Skeletal muscle tissue (tissue), 4 donors: ENCODE measurements around the gene RPL31. TPM values are rescaled to one million over a fixed set of nuclear protein-coding genes. Genes with fewer than 3 reads are reported as not detected.

Source experiments
- H3K27ac ChIP-seq: one replicate; pipeline ENCODE4 v1.7.0; 2013; ENCODE audit warnings: mild to moderate bottlenecking, low read depth, low read length, inconsistent platforms
- H3K27me3 ChIP-seq, 3 donors: one replicate each; pipeline ENCODE4 v1.7.0; 2013; ENCODE audit warnings: low read length in 3 of 3; ENCODE audit not compliant: control insufficient read depth in 3 of 3, insufficient read depth in 3 of 3
- H3K36me3 ChIP-seq, 3 donors: one replicate each; pipeline ENCODE4 v1.7.0; 2013; ENCODE audit warnings: low read length in 3 of 3; ENCODE audit not compliant: control insufficient read depth in 3 of 3, insufficient read depth in 3 of 3
- H3K4me1 ChIP-seq, 3 donors: one replicate each; pipeline ENCODE4 v1.7.0; 2013; ENCODE audit warnings: low read length in 3 of 3, mild to moderate bottlenecking in 3 of 3; ENCODE audit not compliant: control insufficient read depth in 3 of 3, insufficient read depth in 3 of 3
- H3K4me3 ChIP-seq, 3 donors: one replicate each; pipeline ENCODE4 v1.7.0; 2013; ENCODE audit warnings: low read length in 3 of 3
- H3K9ac ChIP-seq, 3 donors: one replicate each; pipeline ENCODE4 v1.7.0; 2013; ENCODE audit warnings: low read length in 3 of 3, mild to moderate bottlenecking in 3 of 3, moderate library complexity in 2 of 3, low read depth in 1 of 3
- H3K9me3 ChIP-seq, 3 donors: one replicate each; pipeline ENCODE4 v1.7.0; 2013; ENCODE audit warnings: low read length in 3 of 3; ENCODE audit not compliant: control insufficient read depth in 3 of 3
- total RNA-seq: library from RNA; depleted of rRNA; stranded (reverse); fragments of >200 nt; gene quantifications from one replicate; pipeline ENCODE4 v1.2.3, GENCODE V29; 2014
- donor health status: Osteomylitis.

Gene RPL31
- total RNA-seq, 1 donor from 2014 or later: 1,432 TPM

DNA sequence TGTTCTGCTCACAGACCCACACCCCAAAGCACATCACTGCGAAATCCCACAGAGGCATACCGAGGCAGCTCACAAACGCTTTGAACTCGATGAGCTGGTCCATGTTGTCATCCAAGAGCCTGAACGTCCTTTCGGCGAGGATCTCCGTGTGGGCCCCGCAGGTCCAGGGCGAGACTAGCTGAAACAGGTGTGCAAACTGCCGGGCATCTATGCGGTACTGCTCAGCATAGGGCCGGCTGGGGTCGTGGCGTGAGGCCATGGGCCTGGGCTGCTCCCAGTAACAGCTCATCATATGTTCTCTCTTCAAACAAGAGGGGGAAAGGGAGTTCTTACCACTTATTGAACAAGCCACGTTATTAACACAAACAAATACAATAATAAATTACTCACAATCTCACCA is 20.1 kb downstream of the RPL31 start:
- H3K4me3 ChIP-seq: no peak overlapping the region
- no peaks in the 10 kb centered on the region for H3K9me3 ChIP-seq
- no peaks in the 10 kb centered on the region for H3K4me1 ChIP-seq
- H3K9ac ChIP-seq: no peak overlapping the region
- H3K27ac ChIP-seq: no peak overlapping the region
- H3K36me3 ChIP-seq: peaks cover 40 to 56% (median 52%) of the 10 kb centered on the region in 3 donors
- H3K27me3 ChIP-seq: no peaks in the 10 kb centered on the region

DNA sequence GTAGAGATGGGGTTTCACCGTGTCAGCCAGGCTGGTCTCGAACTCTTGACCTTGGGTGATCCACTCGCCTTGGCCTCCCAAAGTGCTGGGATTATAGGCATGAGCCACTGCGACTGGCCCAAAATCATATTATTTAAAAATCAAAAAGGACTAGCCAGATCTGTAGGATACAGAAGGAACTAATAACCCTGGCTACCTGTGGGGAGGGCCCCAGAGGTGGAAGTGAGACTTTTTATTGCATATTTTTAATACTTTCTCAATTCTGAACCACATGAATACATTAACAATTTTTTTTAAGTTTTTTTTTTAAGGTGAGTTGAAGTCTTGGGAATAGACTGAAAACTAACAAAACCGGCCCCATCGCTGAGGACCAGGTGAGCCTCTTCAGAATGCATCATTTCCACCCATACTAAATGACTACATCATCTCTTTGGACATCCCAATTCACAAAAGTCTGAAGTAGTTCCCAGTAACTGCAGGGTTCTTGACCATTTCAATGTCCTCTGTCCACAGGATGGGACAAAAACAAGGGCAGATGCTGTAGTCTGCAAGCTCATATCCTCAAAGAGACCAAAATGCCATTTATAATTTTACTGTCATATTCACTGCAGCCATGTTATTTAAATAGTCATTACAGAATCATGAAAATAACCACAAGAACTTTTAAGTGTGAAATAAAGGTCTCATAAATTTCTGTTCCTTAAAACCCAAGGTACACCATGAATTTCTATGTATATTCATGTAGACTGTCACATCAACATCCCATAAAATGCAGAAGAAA is 21.4 kb downstream of the RPL31 start:
- Histone ChIP-seq H3K9me3 (no peaks in the 10 kb centered on the region), H3K36me3 (peaks cover 47 to 60% (median 60%) of the 10 kb centered on the region in 3 donors), H3K4me1 (no peaks in the 10 kb centered on the region), H3K27me3 (no peaks in the 10 kb centered on the region), H3K4me3 (no peak overlapping the region), H3K27ac (no peak overlapping the region), H3K9ac (no peak overlapping the region)

DNA sequence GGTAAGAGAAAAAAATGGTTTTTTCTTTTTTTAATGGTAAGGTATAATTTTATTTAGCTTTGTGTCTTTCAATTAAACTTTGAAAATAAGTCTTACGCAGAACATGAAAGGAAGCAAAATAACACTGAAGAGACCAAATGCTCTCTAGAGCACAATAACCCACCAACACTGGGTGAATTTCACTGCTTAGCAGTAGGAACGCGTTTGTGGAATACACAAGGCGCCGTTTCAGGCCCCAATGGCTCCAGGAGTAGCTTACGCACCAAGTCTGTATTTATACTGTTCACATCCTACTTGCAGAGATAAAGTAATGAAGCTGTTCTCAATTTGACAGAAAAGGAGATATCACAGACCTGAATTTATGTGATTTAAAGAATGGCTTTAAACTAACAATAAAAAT is 23.5 kb downstream of the RPL31 start:
- H3K9me3 ChIP-seq: no peaks in the 10 kb centered on the region
- H3K4me1 ChIP-seq: no peaks in the 10 kb centered on the region
- peaks cover 53 to 63% (median 59%) of the 10 kb centered on the region in 3 donors for H3K36me3 ChIP-seq
- H3K27ac ChIP-seq: no peak overlapping the region
- H3K27me3 ChIP-seq: no peaks in the 10 kb centered on the region
- H3K4me3 ChIP-seq: no peak overlapping the region
- no peak overlapping the region for H3K9ac ChIP-seq

- no peak overlapping the region for H3K9ac ChIP-seq
- H3K4me1 ChIP-seq: peaks cover 0 to 4% (median 0%) of the 10 kb centered on the region in 3 donors
- H3K27ac ChIP-seq: no peak overlapping the region
- H3K27me3 ChIP-seq: no peaks in the 10 kb centered on the region
- H3K4me3 ChIP-seq: no peak overlapping the region
- H3K9me3 ChIP-seq: no peaks in the 10 kb centered on the region
- H3K36me3 ChIP-seq: peaks cover 53 to 63% (median 59%) of the 10 kb centered on the region in 3 donors
Observed at GRCh38 chr2:101026253-101026701, 24.2 kb downstream of the RPL31 start.

DNA sequence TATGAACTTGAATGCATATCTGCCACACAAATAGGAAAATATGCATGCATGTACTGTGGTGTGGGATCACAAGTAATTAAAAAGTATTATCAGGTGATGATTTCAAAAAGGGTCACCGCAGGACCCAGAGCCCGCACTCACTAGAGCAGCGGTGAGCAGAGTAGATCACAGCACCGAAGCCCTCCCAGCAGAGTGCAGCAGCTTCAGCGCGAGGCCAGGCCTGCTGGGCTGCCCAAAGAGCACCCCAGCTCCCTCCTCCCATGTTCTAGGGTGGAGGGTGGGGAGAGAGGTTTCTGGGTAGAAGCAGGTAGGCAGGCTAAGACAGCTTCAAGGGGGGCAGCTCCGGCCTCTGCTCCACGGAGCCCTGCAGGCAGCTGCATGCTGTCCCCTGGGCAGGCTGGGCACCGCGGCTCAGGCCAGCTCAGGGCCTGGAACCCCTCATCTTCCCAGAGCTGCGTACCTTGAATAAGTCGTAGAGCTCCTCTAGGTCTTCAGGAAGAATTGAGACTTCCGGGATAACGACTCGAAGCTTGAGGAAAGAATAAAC is 24.9 kb downstream of the RPL31 start:
- Histone ChIP-seq H3K36me3 (peaks cover 53 to 60% (median 58%) of the 10 kb centered on the region in 3 donors), H3K4me3 (no peak overlapping the region), H3K27me3 (no peaks in the 10 kb centered on the region), H3K9ac (no peak overlapping the region), H3K9me3 (no peaks in the 10 kb centered on the region), H3K27ac (no peak overlapping the region), H3K4me1 (peaks cover 0 to 4% (median 0%) of the 10 kb centered on the region in 3 donors)

DNA sequence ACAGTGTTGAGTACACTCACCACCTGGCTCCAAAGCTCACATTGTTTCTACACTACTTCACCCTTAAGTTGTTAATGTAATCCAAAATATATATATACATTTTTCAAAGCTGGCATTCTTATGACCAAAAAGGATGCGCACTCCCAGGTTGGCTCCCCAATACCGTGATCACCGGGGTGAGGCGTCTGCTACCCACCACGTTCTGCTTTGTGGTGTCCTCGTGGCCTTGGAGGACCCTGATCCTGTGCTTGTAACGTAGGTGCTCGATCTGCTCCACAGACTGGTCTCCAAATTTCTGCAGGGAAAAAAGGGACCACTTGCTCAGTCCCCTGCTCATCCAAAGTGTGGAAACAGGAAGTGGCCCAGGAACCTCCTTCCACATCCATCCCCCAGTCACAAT is 25.8 kb downstream of the RPL31 start:
- Histone ChIP-seq H3K27ac (no peak overlapping the region), H3K27me3 (no peaks in the 10 kb centered on the region), H3K9me3 (no peaks in the 10 kb centered on the region), H3K9ac (no peak overlapping the region), H3K4me3 (no peak overlapping the region), H3K4me1 (peaks cover 0 to 4% (median 0%) of the 10 kb centered on the region in 3 donors), H3K36me3 (peaks cover 59 to 64% (median 63%) of the 10 kb centered on the region in 3 donors)

DNA sequence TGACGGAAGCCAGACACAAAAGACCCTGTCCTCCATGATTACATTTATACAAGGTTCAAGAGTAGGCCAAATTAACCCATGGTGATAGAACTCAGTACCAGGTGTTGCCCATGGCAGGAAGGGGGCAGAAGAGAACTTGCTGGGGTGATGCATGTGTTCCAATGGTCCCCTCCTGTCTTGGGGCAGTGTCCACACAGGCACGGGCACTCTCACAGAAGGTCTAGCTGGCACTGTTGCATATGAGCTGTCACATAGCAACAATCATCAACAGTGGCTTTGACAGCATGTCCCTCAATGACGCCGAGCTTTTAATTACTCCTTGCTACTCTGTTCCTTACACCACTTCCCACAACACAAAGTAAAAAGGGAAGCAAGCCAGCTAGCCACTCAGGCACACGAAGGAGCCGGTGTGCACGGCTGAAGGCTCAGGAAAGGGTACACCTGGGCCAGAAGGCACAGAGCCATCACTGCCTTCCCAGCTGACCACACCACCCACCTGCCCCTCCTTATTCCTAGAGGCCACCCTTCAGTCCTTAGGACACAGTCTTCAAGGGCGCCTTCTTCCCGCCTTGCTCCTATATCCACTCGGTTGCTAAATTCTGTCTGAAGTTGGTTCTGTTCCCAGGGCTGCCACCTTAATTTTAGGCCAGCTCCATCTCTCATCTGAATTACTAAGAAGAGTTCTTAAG is 28.9 kb downstream of the RPL31 start:
- Histone ChIP-seq H3K27me3 (no peaks in the 10 kb centered on the region), H3K4me3 (no peak overlapping the region), H3K36me3 (peaks cover 79 to 82% (median 80%) of the 10 kb centered on the region in 3 donors), H3K9ac (peak overlapping the region in 1 of 3 donors; percentile 16), H3K4me1 (peaks cover 0 to 4% (median 0%) of the 10 kb centered on the region in 3 donors), H3K27ac (no peak overlapping the region), H3K9me3 (no peaks in the 10 kb centered on the region)

DNA sequence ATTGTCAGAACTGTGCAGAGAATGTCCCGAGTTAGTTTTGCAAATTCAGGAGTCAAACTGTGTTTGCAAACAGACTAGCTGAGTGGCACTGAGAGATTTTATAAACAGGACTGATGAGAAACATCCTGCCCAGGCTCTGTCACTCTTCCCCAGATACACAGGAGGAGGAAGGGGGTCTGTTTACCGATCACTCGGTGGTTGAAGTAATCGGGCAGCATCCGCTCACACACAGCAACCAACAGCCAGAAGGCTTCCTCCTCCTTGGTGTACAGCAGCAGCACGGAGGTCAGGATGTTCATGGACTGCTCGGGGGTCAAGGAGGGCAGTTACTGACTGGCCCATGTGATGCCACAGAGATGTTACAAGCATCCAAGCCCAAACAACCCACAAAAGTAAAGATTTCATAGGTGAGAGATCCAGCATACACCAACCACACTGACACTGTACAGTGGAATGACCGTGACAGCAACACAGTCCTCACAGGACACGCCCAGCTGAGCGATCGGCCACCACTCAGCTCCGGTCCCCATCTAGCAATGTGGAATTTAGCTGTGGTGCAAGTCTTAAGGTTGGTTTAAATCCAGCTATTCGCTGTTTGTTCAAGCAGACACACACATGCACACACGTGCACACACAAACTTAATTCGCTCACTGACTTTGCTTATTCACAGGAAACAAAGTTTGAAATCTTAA is 30.1 kb downstream of the RPL31 start:
- Histone ChIP-seq H3K36me3 (peaks cover 75 to 78% (median 77%) of the 10 kb centered on the region in 3 donors), H3K27ac (no peak overlapping the region)

GRCh38 chr2:101036562-101036961 is 34.5 kb downstream of the RPL31 start:
- H3K9me3 ChIP-seq: no peaks in the 10 kb centered on the region
- H3K36me3 ChIP-seq: peaks cover 69 to 74% (median 70%) of the 10 kb centered on the region in 3 donors
- no peak overlapping the region for H3K9ac ChIP-seq
- no peaks in the 10 kb centered on the region for H3K4me1 ChIP-seq
- H3K4me3 ChIP-seq: no peak overlapping the region
- no peak overlapping the region for H3K27ac ChIP-seq
- no peaks in the 10 kb centered on the region for H3K27me3 ChIP-seq

More for the DNA sequence above, 30.1 kb downstream of the RPL31 start:
- no peak overlapping the region for H3K4me3 ChIP-seq
- no peaks in the 10 kb centered on the region for H3K9me3 ChIP-seq
- H3K4me1 ChIP-seq: peaks cover 0 to 4% (median 0%) of the 10 kb centered on the region in 3 donors
- H3K9ac ChIP-seq: no peak overlapping the region
- H3K27me3 ChIP-seq: no peaks in the 10 kb centered on the region
